ENCODE results near the gene MAEL. TPM values are rescaled to one million over a fixed set of nuclear protein-coding genes. Genes with fewer than 3 reads are reported as not detected.

The MAEL gene
- polyA plus RNA-seq, 10 donors: 0.12 to 0.91 (median 0.39) TPM

GRCh38 chr1:167054946-167055630, 66.0 kb downstream of the MAEL start:
- no peak for DNase-seq

GRCh38 chr1:167056529-167057231, 67.6 kb downstream of the MAEL start:
- DNase-seq: no peak

DNA sequence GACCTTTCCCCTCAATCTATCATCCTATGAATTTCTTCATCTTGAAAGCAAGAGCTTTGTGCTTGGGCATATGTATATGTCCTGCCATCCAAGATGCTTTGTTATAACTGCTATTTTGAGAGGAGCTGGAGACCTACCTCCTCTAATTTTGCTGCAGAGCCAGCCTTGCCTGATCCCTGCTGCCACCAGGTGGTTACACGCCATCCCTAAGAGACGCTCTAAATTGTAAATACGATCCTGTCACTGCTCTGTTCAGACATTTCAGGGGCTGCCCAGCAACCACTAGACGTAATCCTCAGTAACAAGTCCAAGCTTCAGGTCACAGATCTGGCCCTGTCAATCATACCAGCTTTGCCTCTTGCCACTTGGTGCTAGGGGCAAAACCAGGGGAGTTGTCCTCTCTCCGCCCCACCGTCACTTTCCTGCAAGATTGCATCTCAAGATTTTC, 68.2 kb downstream of the MAEL start:
- DNase-seq: peak in 2 of 3 donors; percentile 8 to 37

DNA sequence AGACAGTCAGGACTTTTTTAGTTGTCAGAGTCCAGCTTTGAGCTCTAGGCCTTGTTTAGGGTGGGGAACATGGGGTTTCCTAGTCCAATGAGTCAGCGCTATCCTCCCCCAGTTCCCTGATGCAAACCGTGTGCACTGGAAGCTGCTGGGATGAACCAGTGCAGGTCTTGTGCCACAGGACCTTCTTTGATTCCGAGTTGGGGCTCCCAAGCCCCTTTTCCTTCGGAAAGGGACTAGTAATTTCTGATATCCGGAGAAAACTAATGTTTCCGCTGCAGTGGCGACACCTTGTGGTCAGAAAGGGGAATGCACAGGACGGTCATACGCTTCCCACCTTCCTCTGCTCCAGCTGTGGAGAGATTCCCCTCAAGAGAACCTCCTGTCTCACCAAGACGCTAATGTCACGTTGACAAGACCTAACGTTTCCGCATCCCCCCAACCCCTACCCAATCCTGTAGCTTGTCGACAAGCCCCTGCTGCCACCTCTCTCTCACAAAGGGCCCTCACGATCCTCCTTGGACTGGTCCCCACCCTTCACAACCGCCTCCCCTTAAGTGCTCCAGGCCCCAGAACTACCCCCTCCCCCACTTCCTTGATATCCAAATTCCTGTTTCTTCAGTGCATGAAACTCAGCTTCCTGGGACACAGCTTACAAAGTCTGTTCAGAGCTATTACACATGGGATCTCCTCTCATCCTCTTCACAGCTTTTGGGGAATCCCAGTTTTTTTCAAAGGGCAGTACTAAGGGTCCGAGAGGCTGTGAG, 70.1 kb downstream of the MAEL start:
- DNase-seq: peak; percentile 47 to 85 (median 78)

- no peak for DNase-seq
Observed at GRCh38 chr1:167059809-167060107, 70.7 kb downstream of the MAEL start.

DNA sequence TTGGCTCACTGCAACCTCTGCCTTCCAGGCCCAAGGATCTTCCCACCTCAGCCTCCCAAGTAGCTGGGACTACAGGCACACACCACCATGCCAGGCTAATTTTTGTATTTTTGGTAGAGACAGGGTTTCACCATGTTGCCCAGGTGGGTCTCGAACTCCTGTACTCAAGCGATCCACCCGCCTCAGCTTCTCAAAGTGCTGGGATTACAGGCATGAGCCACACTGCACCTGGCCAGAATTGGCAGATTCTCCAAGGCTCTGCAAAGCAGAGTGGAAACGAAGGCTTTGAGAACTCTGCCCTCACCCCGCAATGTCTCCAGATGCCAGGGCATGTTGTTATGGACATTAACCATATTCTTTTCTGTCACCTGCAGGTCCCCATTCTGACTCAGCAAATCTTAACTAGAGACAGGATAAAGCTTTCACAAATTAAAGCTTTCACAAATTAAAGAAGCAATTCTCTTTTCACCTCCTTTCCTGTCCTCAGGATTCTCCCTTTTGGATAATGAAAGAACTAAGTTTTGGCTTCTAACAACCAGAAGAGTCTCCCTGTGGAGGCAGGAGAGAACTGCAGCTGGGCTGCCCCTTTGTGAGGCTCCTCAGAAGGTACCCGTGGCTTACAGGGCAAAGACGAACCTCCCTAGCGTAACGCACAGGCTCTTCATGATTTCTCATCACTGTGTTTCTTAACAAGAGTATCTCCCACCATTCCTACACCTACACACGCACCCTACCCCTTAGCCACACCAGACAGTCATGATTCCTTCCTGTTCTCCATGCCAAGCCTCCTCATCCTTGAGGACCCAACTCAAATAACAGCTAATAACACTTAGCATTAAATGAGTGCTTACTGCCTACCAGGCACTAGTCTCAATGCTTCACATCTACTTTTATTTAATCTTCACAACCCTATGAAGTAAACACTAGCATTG, 71.3 kb downstream of the MAEL start:
- DNase-seq: no peak

- no peak for DNase-seq
Observed at GRCh38 chr1:167061073-167061464, 72.0 kb downstream of the MAEL start.

DNA sequence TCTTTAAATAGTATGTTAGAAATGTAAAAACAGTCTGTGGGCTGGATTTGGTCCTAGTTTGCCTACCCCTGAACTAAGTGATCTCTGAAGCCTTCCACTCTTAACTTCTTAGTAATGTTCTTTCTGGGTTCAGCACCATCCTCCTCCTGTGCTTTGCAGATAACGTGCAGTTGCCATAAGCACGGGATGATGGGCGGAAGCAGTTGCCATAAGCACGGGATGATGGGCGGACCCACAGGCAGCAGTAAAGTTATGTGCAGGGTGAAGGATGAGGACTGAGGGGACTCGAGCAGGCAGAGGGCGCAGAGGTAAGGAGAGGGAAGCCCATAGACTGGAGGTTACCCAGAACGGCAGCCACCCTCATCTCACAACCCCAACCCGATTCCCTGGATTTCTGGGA, 75.5 kb downstream of the MAEL start:
- no peak for DNase-seq

DNA sequence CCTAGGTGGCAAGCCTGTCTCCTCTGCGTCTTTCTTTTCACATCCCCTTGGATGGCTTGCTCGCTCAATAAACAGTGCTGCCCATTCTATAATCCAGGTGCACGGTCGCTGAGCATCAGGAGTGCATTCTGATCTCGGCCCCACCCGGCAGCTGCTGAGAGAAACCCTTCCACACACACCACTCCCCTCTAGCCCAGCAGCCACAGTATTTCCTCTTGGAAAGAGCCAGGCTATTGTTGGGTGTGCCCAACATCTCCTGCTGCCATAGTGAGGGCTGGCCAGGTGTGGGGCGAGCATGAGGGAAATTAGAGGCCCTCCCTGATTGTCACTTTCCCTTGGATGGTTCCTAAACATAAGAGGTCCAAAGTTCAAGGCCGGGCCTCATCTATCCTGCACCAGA, 76.4 kb downstream of the MAEL start:
- no peak for DNase-seq

DNA sequence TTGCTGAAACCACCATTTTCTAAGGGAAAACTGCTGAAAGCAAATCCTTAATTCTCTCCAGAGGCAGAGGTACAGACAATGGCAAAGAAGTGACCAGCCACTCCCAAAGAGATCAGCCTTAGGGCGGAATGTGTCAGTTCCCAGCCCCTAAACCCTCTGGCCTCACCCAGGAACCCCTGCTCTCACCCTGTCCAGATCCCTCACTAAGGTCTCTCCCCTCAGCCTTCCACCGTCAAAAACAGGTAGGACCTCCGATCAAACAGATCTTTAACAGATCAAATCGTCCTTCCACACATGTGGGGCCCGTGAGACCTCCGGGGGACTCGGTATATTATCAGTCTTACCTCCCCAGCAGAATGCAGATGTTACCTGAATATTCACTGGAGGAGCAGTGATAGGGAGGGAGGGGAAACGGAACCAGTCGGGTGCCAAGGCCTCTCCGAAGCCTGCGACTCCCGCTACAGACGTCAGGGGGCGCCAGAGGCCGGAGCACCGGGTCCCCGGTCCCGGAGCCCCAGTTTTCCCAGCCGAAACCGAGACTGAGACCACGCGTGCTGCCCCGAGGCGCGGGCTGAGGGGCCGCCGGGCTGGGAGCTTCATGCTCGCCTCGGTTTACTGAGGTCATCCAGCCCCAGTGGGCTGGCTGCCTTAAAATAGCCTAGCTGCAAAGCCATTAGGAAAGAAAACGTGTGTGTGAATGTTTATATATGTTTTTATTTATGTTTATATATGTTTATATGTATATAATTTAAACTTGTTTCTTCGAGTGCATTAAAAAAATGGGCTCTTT, 77.4 kb downstream of the MAEL start:
- DNase-seq: peak; percentile 31 to 83 (median 76)

- DNase-seq: no peak
Observed at GRCh38 chr1:167067904-167068303, 78.8 kb downstream of the MAEL start.

- DNase-seq: no peak
Observed at GRCh38 chr1:167068761-167069160, 79.7 kb downstream of the MAEL start.

GRCh38 chr1:167071286-167071685, 82.2 kb downstream of the MAEL start:
- DNase-seq: no peak

Other genes with a start within 250 kb of the MAEL start
- gene POGK, start 149.8 kb upstream of the MAEL start, polyA plus RNA-seq (ENCODE audit: insufficient read length in 10 of 10): 10 to 100 TPM; 13.2 to 19.8 (median 14.2) TPM
- gene TADA1, start 113.0 kb upstream of the MAEL start, polyA plus RNA-seq (ENCODE audit: insufficient read length in 10 of 10): 10 to 100 TPM; 10.9 to 16.5 (median 15.0) TPM
- gene ILDR2, start 13.7 kb upstream of the MAEL start, polyA plus RNA-seq (ENCODE audit: insufficient read length in 10 of 10): 1 to 10 TPM; 1.4 to 3.8 (median 2.2) TPM
- gene GPA33, start 101.1 kb downstream of the MAEL start, polyA plus RNA-seq (ENCODE audit: insufficient read length in 10 of 10): under 1 TPM in 8 of 10 donors, not detected in 2; 0.16 to 0.51 (median 0.24) TPM
- gene STYXL2, start 104.8 kb downstream of the MAEL start, polyA plus RNA-seq (ENCODE audit: insufficient read length in 10 of 10): 100 to 1,000 TPM in 5 of 10 donors, 10 to 100 TPM in 5; 46.5 to 138 (median 96.1) TPM
- gene POU2F1, start 231.6 kb downstream of the MAEL start, polyA plus RNA-seq (ENCODE audit: insufficient read length in 10 of 10): 1 to 10 TPM; 4.4 to 9.4 (median 6.4) TPM